ENCODE measurements around the gene DQX1.
A peak's percentile ranks its signal among the peaks of the same experiment; 100 is the strongest.

Gene DQX1

DNA sequence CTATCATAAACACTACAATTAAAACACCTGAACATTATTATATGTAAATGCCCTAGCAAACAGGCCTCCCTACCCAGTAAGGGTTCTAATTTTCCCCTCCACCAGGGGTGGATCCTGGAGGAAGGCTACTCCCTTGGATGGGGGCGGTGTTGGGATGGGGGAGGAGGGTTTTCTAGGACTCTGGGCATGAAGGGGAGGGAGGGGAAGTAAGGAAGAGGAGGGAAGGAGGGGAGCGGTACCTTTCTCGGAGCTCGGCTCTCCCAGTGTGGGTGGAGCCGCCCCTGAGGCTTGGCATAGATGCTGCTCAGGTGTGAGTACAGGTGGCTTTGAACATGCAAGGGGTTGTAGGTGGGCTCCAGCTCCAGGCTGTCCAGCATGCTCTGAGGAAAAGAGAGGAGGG lies 33.9 kb upstream of the DQX1 start:
- no peak for DNase-seq (ENCODE audit: extremely low read depth, low read depth)
- TF ChIP-seq, protein P1, sequence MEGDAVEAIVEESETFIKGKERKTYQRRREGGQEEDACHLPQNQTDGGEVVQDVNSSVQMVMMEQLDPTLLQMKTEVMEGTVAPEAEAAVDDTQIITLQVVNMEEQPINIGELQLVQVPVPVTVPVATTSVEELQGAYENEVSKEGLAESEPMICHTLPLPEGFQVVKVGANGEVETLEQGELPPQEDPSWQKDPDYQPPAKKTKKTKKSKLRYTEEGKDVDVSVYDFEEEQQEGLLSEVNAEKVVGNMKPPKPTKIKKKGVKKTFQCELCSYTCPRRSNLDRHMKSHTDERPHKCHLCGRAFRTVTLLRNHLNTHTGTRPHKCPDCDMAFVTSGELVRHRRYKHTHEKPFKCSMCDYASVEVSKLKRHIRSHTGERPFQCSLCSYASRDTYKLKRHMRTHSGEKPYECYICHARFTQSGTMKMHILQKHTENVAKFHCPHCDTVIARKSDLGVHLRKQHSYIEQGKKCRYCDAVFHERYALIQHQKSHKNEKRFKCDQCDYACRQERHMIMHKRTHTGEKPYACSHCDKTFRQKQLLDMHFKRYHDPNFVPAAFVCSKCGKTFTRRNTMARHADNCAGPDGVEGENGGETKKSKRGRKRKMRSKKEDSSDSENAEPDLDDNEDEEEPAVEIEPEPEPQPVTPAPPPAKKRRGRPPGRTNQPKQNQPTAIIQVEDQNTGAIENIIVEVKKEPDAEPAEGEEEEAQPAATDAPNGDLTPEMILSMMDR (IDR thresholded peaks at IDR 0.05; ENCODE audit: low read depth, low read length, missing control alignments), result no peak

DNA sequence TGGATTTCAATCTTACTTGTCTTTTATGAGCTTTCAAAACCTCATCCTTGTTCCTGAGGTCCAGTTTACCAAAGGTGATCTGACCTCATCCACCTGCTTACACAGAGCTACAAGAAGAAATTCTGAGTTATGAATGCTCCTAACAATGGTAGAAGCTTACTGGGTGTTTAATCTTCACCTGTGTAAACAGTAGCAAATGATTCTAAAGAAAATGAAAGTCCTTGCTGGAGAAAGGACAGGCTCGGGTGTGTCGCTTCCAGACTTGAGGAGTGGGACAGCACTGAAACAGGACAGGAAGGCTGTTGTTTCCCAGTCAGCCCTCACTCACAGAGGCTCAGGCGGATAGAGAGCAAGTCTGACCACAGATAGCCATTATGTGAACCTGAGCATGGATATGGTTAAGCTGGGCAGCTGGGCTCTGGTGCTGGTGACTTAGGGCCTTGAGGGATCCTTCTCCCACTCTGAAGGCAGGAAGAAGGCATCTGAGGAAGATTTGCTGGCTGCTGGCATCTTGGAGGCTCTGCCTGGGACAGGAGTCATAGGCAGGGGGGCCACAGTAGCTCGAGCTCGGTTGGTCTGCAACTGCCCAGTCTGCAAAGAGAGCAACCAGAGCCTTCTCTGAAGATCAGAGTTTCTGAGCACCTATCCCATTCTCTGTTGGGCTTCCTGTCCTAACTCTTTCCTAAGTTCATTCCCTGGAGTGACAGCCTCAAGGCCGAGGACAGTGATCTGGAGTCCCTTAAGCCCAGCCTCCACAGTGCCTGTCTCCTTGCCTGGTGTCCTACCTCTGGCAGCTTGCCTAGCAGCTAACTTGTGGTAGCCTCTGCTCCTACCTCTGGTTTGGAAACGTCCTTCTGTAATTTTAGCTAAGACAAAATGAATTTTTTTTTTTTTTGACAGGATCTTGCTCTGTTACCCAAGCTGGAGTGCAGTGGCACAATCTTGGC lies 32.5 kb upstream of the DQX1 start:
- no peak overlapping the region for H3K4me3 ChIP-seq (replicated peaks; ENCODE audit: low read depth, low read length)
- no peak for DNase-seq (ENCODE audit: extremely low read depth, low read depth)
- TF ChIP-seq, protein P1 (IDR thresholded peaks at IDR 0.05; ENCODE audit: low read depth, low read length, missing control alignments), result no peak

More for the DNA sequence above, 33.9 kb upstream of the DQX1 start:
- no peak overlapping the region for H3K4me3 ChIP-seq (replicated peaks; ENCODE audit: low read depth, low read length)

- TF ChIP-seq, protein P1 (IDR thresholded peaks at IDR 0.05; ENCODE audit: low read depth, low read length, missing control alignments), result no peak
- no peak overlapping the region for H3K4me3 ChIP-seq (replicated peaks; ENCODE audit: low read depth, low read length)
Measured at GRCh38 chr2:74556831-74557370, 30.9 kb upstream of the DQX1 start.

GRCh38 chr2:74556159-74556558 lies 30.1 kb upstream of the DQX1 start:
- TF ChIP-seq, protein P1 (IDR thresholded peaks at IDR 0.05; ENCODE audit: low read depth, low read length, missing control alignments), result no peak
- no peak for DNase-seq (ENCODE audit: extremely low read depth, low read depth)
- no peak overlapping the region for H3K4me3 ChIP-seq (replicated peaks; ENCODE audit: low read depth, low read length)

More at GRCh38 chr2:74556831-74557370, 30.9 kb upstream of the DQX1 start:
- DNase-seq (ENCODE audit: extremely low read depth, low read depth), result no peak

GRCh38 chr2:74555610-74556103 lies 29.6 kb upstream of the DQX1 start:
- peak overlapping the region; percentile 73 for H3K4me3 ChIP-seq (replicated peaks; ENCODE audit: low read depth, low read length)
- no peak for DNase-seq (ENCODE audit: extremely low read depth, low read depth)
- TF ChIP-seq, protein P1 (IDR thresholded peaks at IDR 0.05; ENCODE audit: low read depth, low read length, missing control alignments), result no peak

- peak overlapping the region; percentile 73 for H3K4me3 ChIP-seq (replicated peaks; ENCODE audit: low read depth, low read length)
- DNase-seq (ENCODE audit: extremely low read depth, low read depth), result no peak
- TF ChIP-seq, protein P1 (IDR thresholded peaks at IDR 0.05; ENCODE audit: low read depth, low read length, missing control alignments), result no peak
Measured at GRCh38 chr2:74554820-74555531, 28.9 kb upstream of the DQX1 start.
